GM18858 (cell line): ENCODE results near the gene SFTPA2.
A peak's percentile ranks its signal among the peaks of the same experiment; 100 is the strongest.
"Not testable (repeated sequence)": the region's sequence is repeated elsewhere in the genome, so short reads cannot be mapped to it uniquely, and the experiment has no call there.

Experiments used
- ATAC-seq: cut with Tn5 transposase; IDR thresholded peaks from one replicate; pipeline ENCODE4 v1.9.1; 2021; ENCODE audit not compliant: unreplicated experiment

Gene SFTPA2

GRCh38 chr10:79561257-79561656, 1.1 kb upstream of the SFTPA2 start:
- no peak for ATAC-seq

GRCh38 chr10:79559726-79560125, 481 bp downstream of the SFTPA2 start:
- no peak for ATAC-seq

- ATAC-seq, result not testable (repeated sequence)
Measured at GRCh38 chr10:79556961-79557360, 3.2 kb downstream of the SFTPA2 start.

- no peak for ATAC-seq
Measured at GRCh38 chr10:79555354-79556309, 4.6 kb downstream of the SFTPA2 start.

- ATAC-seq, result no peak
Measured at GRCh38 chr10:79552143-79552542, 8.1 kb downstream of the SFTPA2 start.

- no peak for ATAC-seq
Measured at GRCh38 chr10:79547973-79548372, 12.2 kb downstream of the SFTPA2 start.

GRCh38 chr10:79547128-79547527, 13.1 kb downstream of the SFTPA2 start:
- not testable (repeated sequence) for ATAC-seq

- not testable (repeated sequence) for ATAC-seq
Measured at GRCh38 chr10:79544926-79545659, 15.1 kb downstream of the SFTPA2 start.

- ATAC-seq, result not testable (repeated sequence)
Measured at GRCh38 chr10:79544408-79544807, 15.8 kb downstream of the SFTPA2 start.

GRCh38 chr10:79542626-79543025, 17.6 kb downstream of the SFTPA2 start:
- no peak for ATAC-seq

- ATAC-seq, result peak; percentile 94
Measured at GRCh38 chr10:79540930-79541329, 19.3 kb downstream of the SFTPA2 start.

GRCh38 chr10:79538311-79538710, 21.9 kb downstream of the SFTPA2 start:
- not testable (repeated sequence) for ATAC-seq

GRCh38 chr10:79533903-79534175, 26.4 kb downstream of the SFTPA2 start:
- ATAC-seq, result not testable (repeated sequence)

- not testable (repeated sequence) for ATAC-seq
Measured at GRCh38 chr10:79533142-79533902, 26.9 kb downstream of the SFTPA2 start.

- not testable (repeated sequence) for ATAC-seq
Measured at GRCh38 chr10:79528261-79528660, 31.9 kb downstream of the SFTPA2 start.

GRCh38 chr10:79525049-79525710, 35.0 kb downstream of the SFTPA2 start:
- ATAC-seq, result peak; percentile 98

GRCh38 chr10:79523157-79523853, 36.9 kb downstream of the SFTPA2 start:
- not testable (repeated sequence) for ATAC-seq

- ATAC-seq, result not testable (repeated sequence)
Measured at GRCh38 chr10:79522464-79522863, 37.7 kb downstream of the SFTPA2 start.

- ATAC-seq, result not testable (repeated sequence)
Measured at GRCh38 chr10:79521751-79522150, 38.5 kb downstream of the SFTPA2 start.

- not testable (repeated sequence) for ATAC-seq
Measured at GRCh38 chr10:79517567-79517966, 42.6 kb downstream of the SFTPA2 start.
